Measurements from ENCODE around the gene TNFRSF25. TPM values are rescaled to one million over a fixed set of nuclear protein-coding genes. Genes with fewer than 3 reads are reported as not detected.
A peak's percentile ranks its signal among the peaks of the same experiment; 100 is the strongest.
"Not testable (repeated sequence)": the region's sequence is repeated elsewhere in the genome, so short reads cannot be mapped to it uniquely, and the experiment has no call there.

The TNFRSF25 gene
- total RNA-seq, 4 donors from 2014 or later = 1.0 to 4.2 (median 2.7) TPM

- in situ Hi-C loops (cut with MboI; ENCODE audit: low sequenced_read_pairs in 4 of 4) (no loop called here), intact Hi-C loops (cut with DNase I; ENCODE audit: low total_unique reads) (no loop called here)
- no peaks in the 10 kb centered on the region for H3K9me3 ChIP-seq
- H3K4me1 ChIP-seq = no peaks in the 10 kb centered on the region
- H3K36me3 ChIP-seq = no peaks in the 10 kb centered on the region
- peaks cover 25 to 43% (median 42%) of the 10 kb centered on the region in 3 donors for H3K27me3 ChIP-seq
- no peak for ATAC-seq
- peak in 1 of 5 experiments; percentile 22 for TF ChIP-seq CTCF (IDR thresholded peaks at IDR 0.05 in 4 of 5, conservative IDR thresholded peaks at IDR 0.05 in 1 of 5)
- no peak for TF ChIP-seq POLR2A (IDR thresholded peaks at IDR 0.05)
- no peak overlapping the region for H3K27ac ChIP-seq
- no peak overlapping the region for H3K4me3 ChIP-seq
- DNase-seq = no peak
Observed at GRCh38 chr1:6440198-6441126, 25.5 kb downstream of the TNFRSF25 start.

GRCh38 chr1:6438047-6438525, 27.9 kb downstream of the TNFRSF25 start:
- no peaks in the 10 kb centered on the region for H3K4me1 ChIP-seq
- intact Hi-C loops (cut with DNase I; ENCODE audit: low total_unique reads) = loop anchor here (2.0 kb wide), 1 partner anchor 75 kb away; no protein-coding TSS in a partner anchor
- DNase-seq (peak; percentile 22 to 37), ATAC-seq (peak; percentile 71 to 84)
- no peaks in the 10 kb centered on the region for H3K9me3 ChIP-seq
- in situ Hi-C loops (cut with MboI; ENCODE audit: low sequenced_read_pairs in 4 of 4) = no loop called here
- H3K36me3 ChIP-seq = no peaks in the 10 kb centered on the region
- no peak for TF ChIP-seq POLR2A (IDR thresholded peaks at IDR 0.05)
- TF ChIP-seq CTCF (IDR thresholded peaks at IDR 0.05 in 4 of 5, conservative IDR thresholded peaks at IDR 0.05 in 1 of 5) = peak; percentile 75 to 94 (median 84)
- no peak overlapping the region for H3K4me3 ChIP-seq
- peaks cover 25 to 42% (median 40%) of the 10 kb centered on the region in 3 donors for H3K27me3 ChIP-seq
- H3K27ac ChIP-seq = no peak overlapping the region

- H3K4me1 ChIP-seq; DNase-seq; H3K9me3 ChIP-seq; ATAC-seq; H3K36me3 ChIP-seq; H3K27ac ChIP-seq; intact Hi-C loops (cut with DNase I; ENCODE audit: low total_unique reads); H3K4me3 ChIP-seq; in situ Hi-C loops (cut with MboI; ENCODE audit: low sequenced_read_pairs in 4 of 4): not testable (repeated sequence)
- H3K27me3 ChIP-seq = peaks cover 25 to 42% (median 40%) of the 10 kb centered on the region in 3 donors
Observed at GRCh38 chr1:6437012-6437700, 28.8 kb downstream of the TNFRSF25 start.

GRCh38 chr1:6436277-6436676, 29.7 kb downstream of the TNFRSF25 start:
- H3K27me3 ChIP-seq = peaks cover 21 to 36% (median 36%) of the 10 kb centered on the region in 3 donors
- H3K27ac ChIP-seq; in situ Hi-C loops (cut with MboI; ENCODE audit: low sequenced_read_pairs in 4 of 4); H3K9me3 ChIP-seq; intact Hi-C loops (cut with DNase I; ENCODE audit: low total_unique reads); H3K4me1 ChIP-seq; H3K36me3 ChIP-seq; ATAC-seq; H3K4me3 ChIP-seq; DNase-seq: not testable (repeated sequence)

GRCh38 chr1:6435547-6435946, 30.4 kb downstream of the TNFRSF25 start:
- intact Hi-C loops (cut with DNase I; ENCODE audit: low total_unique reads) (no loop called here), in situ Hi-C loops (cut with MboI; ENCODE audit: low sequenced_read_pairs in 4 of 4) (no loop called here)
- Histone ChIP-seq H3K36me3 (no peaks in the 10 kb centered on the region), H3K4me3 (no peak overlapping the region), H3K9me3 (no peaks in the 10 kb centered on the region), H3K27ac (no peak overlapping the region), H3K27me3 (peaks cover 16 to 32% (median 32%) of the 10 kb centered on the region in 3 donors), H3K4me1 (no peaks in the 10 kb centered on the region)
- TF ChIP-seq CTCF (IDR thresholded peaks at IDR 0.05 in 4 of 5, conservative IDR thresholded peaks at IDR 0.05 in 1 of 5) (no peak), POLR2A (IDR thresholded peaks at IDR 0.05) (no peak)
- DNase-seq (no peak), ATAC-seq (no peak)

Measured in gastrocnemius medialis (tissue), 4 donors.